GM21576 (cell line): ENCODE results near the gene SYCP2.

ENCODE experiments used
- ATAC-seq: cut with Tn5 transposase; IDR thresholded peaks from one replicate; pipeline ENCODE4 v1.9.1; 2021; ENCODE audit warnings: mild to moderate bottlenecking, moderate library complexity; ENCODE audit not compliant: unreplicated experiment

The SYCP2 gene

DNA sequence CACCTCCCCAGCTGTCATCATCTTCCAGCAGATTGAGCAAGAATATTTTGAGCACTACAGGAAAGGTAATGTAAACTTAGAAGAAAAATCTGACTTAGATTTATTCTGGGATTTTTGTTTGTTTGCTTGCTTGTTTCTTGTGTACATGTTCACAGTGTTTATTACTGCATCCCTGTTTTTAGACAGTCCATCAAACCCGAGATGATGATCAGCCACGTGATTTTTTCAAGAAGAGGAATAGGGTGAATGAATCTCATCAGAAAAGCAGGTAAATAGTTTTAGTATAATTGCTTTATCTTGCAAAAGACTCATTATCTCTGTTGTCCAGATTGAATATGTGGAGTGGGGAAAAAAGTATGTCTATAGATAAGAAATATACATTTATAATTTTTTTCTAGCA lies 8.8 kb upstream of the SYCP2 start:
- no peak for ATAC-seq

DNA sequence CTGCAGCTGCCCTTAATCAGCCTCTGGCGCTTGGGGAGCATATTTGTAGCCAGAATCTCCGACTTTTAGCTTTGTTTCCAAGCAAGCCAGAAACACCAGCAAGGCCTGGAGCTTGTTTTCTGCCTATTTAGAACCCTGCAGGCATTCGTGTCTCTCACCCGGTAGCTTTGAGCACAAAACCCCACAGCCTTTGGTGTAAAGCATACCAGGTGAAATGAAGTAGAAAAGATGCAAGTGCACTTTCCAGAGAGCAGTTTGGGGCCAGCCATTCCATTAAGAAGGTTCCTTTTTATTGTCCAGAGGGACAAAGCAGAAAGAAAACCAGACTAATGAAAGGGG lies 7.5 kb upstream of the SYCP2 start:
- ATAC-seq: no peak

DNA sequence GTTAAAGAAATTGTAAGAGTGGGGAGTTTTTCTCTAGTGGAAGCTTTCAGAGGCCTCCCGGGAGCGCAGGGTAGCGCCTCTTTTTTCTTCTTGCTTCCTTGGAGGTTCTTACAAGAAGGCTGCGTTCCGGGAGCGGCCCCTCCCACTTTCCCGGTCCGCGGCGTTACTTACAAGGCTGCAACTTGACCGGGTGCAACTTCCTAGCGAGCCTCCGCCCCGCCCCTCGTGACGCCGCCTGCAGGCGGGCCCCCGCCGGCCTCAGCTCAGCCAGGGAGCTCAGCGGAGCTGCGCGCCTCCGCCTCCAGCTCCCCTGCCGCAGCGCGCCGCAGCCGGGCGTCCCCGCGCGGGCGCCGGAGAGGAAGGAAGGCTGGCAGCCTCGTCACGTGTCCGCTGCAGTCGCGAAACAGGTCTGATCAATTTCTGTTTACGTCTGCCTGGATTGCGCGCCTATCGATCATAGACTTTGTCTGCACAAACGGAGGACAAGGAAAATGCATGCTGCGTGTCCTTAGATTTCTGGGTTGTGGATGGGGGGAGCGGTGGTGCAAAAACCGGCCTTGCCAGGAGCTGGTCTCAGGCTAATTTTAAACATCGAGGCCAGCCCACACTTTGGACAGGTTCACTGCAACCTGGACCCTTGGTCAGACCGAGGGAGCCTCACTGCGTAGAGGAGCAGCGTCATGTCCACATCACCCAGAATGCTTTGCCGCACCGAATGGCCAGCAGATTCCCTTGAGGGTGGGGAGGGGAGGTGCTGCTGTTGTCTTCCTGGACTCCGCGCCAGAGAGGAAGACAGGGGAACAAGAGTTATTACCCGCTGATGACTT lies 6.9 kb upstream of the SYCP2 start, which contains the start of the genes FAM217B and PPP1R3D:
TSS of gene FAM217B (plus strand) at position 261 of the 827 bp plus-strand sequence. CDS start 3,555 bp downstream, outside the sequence.
TSS of gene PPP1R3D (minus strand) at position 177 of the 827 bp plus-strand sequence. CDS start 374 bp downstream, outside the sequence.
- ATAC-seq: peak; percentile 92

DNA sequence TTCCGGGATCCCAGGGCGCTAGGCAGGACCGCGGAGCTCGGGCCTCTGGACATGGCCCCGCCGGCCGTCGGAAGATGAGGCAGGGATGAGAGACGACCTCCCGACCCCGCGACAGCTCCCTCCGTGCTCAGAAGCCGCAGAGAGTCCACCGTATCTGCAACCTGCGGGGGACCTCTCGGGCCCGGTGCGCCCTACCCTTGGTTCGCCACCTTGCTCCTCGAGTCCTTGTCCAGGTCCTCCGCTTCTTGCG lies 6.4 kb upstream of the SYCP2 start:
- peak; percentile 27 for ATAC-seq

DNA sequence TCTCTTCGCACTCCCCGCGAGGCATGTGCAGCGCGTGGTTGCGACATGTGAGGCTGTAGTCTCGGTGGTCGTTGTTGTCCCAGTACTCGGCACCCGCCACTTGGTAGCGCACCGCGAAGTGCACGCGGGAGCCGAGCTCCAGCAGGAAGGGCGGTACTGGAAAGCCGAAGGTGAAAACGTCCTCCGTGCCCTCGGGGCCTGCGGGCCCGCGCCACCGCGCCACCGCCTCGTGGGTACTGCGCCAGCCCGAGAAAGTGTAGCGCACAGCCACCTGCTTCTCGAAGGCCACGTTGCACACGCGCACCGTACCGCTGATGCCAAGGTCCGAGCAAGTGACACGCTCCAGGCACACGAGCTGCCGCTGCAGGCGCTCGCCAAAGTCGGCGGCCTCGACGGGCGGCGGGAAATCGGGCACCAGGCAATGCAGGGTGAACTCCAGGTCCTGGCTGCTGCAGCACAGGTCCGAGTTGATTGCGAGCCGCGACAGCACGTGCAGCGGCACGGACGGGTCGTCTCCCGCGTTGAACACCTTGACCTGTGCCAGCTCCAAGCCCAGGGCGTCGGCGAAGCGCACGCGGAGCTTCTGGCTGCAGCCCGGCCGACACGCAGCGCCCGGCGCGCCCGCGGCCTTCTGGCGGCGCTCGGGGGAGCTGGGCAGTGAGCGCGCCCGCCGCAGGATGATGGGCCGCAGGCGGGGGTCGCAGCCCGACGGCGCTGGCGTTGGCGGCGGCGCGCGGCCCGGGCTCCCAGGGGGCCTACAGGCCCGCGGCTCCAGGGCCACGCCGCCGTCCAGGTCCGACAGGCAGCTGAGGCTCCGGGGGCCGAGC lies 5.8 kb upstream of the SYCP2 start:
- ATAC-seq: no peak

DNA sequence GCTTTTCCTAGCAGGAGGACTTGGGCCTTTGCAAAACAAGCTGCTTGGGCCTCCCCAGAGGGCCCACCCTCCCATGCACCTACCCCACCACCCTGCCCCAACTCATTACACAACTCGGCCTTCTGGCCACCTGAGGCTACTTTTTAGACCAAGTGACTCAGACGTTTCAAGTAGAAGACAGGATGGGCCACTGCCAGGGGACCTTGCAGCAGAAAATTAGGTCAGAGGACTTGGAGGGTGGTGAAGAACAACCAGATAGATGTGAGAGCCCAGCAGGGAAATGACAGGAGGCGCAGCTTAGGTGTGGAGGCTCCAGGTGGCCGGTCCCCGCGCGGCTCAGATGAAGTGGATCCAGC lies 5.2 kb upstream of the SYCP2 start:
- ATAC-seq: no peak

DNA sequence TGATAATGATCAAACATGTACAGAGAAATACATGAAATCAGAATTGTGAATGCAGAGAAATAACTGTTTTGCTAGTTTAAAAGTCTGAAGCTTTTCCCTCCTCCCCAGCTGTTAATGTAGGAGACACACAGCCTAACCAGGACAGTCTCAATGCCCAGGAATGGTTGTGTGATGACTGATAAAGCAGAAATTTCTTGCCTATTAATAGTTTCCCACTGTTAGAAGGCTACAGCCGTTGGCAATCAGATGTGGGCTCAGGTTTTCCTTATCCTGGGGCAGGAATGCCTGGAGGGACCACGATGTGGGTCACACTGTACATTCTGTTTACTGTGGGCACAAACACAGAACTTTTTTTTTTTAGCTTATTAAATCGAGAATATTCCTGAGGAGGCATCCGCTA lies 4.8 kb upstream of the SYCP2 start:
- ATAC-seq: no peak

DNA sequence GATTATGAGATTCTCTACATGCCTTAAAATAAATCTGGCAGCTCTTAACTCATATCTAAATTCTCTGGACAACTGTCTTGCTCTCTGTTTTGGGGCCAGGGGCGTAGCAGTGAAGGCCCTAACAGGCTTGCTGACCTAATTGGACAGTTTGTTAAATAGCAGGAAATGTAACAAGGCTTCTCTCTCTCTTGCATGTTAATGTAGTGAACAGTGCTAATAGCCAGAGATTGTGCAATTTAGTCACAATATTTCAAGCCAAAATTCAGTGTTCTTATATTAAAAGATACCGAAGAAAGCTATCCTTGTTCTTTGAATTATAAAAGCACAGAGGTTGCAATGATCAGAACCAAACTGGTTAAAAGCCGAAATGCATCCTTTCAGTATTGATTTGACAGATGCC lies 3.7 kb upstream of the SYCP2 start:
- ATAC-seq: no peak

DNA sequence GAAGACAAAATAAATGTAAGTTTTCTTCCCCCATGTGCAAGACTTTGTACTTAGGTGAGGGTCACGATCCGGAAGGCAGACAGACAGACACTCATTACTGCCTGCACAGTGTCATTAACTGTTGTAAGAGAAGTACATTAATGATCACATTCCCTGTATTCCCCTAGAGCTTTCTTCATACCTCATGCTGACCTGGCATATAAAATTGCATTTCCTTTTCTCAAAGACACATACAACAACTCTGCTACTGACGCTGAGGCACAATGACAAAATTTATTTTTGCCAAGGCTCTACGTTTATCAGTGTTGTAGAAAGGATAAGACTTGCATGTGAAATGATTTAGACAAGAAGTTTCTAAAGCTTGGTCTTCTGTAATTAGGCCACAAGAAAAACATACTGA lies 3.0 kb upstream of the SYCP2 start:
- ATAC-seq: no peak

DNA sequence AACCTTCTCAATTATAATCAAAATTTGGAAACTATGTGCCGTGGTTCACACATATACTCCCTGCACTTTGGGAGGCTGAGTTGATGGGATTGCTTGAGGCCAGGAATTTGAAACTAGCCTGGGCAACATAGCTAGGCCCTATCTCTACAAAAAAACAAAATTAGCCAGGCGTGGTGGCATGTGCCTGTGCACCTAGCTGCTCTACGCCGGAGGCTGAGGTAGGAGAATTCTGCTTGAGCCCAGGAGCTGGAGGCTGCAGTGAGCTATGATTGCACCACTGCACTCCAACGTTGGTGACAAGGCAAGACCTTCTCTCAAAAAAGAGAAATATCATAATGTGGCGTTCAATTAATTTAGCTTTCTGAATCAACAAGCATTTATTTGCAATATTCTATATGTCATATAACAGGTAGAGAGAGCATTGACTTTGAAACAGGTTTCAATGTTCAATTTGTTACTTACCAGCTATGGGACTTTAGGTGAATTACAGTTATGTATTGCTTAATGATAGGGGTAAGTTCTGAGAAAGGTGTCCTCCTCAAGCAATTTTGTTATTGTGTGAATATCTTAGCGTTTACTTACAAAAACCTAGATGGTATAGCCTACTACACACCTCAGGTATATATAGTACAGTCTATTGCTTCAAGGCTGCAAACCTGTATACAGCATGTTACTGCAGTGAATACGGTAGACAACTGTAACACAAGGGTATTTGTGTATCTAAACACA lies 2.2 kb upstream of the SYCP2 start:
- no peak for ATAC-seq

DNA sequence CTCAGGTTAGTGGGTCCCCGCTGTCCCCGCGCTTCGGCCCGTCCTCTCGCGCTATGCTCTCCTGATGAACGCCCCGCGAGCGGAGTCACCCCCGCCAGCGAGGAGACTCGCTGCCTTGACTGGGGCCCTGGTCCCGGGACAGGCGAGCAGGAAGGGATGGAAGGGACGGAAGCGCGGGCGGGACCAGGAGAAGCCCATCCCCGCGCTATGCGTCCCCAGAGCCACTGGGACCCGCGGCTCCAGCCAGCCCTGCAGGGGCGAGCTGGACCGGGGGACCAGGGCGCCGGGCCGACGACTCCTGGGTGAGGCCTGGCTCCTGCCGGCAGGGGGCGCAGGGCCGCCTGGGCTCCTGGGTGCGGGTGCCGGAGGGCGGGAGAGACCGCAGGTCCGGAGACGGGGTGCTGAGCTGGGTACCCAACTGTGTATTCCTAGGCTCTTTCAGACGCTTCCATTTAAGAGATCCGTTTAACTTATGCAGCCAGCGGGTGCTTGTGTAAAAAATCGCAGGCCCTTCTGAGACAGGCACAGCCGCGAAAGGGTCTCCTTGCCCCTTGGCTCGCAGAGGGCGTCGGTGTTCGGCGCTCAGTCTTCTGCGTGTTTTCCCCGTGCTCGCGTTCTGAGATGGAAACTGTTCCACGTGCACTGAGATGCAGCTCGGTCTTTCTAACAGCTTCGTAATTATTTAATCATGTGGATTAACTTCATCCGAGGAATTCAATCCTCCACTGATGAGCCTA lies 580 bp upstream of the SYCP2 start:
- peak; percentile 74 for ATAC-seq

DNA sequence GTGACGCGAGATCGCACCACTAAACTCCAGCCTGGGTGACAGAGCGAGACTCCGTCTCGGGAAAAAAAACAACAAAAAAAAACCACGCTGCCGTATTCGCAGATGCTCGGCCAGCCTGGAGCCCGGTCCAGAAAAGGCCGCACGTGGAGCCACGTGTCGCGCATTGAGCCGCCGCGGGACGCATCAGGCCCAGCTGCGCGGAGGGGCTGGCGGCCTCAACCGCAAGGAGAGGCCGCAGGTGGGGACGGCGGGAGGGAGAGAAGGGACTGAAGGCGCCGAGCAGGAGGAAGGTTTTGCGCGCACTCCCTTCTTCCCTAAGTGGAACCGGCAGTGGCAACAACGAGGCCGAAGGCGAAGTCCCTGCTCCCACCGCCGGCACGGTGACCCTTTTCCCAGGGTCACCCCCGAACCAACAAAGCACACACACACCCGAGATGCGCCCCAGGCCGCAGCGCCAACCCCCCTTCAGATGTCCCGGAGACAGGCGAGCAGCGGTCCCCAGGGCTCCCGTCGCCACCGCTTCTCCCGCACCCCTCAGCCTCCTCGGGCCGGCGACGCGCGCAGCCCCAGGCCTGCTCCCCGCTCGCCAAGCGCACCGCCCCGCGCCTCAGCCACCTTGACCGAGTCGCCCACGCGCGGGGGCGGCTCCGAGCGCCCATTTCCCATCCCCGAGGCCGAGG lies 681 bp downstream of the SYCP2 start:
- ATAC-seq: no peak

DNA sequence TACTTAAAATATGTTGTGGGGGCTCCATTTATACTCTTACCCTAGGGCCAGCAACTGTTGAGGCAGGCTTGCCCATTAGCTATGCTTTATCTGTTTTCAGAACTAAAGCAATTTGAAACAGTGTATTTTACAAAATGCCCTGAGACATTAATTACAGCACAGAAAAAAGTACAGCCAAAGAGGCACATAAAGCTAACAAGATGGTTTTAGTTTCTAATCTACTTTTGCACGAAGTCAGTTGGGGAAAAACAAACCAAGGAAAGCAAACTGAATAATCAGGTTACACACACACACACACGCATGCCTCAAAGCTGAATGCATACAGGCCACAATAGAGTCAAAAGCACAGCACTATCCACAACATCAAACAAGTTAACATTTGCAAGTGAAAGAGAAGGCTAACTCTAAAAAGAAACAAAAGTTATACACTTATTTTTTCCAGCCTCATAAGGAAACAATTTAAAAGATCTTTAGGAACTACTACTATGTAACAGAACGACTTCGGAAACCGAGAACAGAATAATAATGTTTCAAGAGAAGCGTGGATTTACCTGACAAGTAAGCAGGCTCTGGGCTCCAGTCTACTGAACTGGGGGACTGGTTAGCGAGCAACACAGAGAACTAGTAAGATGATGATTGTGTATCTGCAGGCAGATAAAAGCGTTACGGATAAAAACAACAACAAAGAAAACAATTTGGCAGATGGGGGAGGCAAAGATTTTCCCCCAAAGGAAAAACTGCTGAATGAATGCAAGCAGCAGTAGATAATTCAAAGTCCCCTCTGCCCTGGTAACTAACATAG lies 1.7 kb downstream of the SYCP2 start:
- ATAC-seq: no peak

DNA sequence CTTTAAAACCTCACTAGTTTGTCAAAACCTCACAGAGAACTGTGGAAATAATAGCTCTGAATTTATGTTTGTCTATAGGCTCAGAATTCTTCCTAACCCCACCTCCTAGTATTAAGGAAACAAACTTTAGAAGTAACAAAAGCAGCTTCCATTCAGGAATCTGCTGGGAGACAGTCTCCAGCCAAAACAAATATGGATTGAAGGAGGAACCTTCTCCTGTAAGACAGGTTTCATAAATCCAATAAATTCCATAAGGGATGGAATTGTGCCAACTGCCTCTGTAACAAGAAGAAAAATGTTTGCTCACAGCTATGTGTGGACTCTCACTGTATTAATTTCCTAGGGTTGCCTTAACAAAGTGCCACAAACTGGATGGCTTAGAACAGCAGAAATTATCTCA lies 7.5 kb downstream of the SYCP2 start:
- ATAC-seq: no peak

DNA sequence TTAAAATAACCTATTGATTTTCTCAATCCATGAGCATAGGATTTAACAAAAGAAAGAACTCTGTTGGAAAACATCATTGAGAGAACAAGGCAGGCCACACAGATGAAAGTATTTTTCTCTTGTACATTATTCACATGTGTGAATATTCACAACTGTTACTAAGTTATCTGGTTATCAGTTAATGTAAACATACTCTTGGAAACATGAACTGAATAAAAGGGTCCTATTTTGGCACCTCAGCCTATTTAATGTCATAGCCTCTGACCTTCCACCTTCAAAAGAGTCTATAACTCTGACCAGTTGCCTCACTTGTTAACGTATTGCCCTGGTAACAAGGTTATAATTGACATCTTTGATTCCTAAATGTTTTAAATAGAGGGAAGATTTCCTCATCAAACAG lies 8.1 kb downstream of the SYCP2 start:
- ATAC-seq: no peak

DNA sequence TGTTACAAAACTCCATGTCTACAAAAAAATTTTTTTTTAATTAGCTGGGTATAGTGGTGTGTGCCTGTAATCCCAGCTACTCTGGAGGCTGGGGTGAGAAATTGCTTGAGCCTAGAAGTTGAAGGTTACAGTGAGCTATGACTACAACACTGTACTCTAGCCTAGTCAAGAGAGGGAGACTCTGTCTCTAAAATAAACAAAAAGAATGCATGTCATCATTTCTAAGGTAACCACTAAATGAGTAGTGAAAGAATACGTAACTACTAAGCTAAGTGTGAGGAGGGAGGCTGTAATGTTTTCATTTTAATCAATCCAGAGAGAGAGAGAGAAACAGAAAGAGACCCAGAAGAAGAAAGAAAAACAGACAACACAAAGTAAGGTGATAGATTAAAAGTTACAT lies 9.9 kb downstream of the SYCP2 start:
- ATAC-seq: no peak

DNA sequence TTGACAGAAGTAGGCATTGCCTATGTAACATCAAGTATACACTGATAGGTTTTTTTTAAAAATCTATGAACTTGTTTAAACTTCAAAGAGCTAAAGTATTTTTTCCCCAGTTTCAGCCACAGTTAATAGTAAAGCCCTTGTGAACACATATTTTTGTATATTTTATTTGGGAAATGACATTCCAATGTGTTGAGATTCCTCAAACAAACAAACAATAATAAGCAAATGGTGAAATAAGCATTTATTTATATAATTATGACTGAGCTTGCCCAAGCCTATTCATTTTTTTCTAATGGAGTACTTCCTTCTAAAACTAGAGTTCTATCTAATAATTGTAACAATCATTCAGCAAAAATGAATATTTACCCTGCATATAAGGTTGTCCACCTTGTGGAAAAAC lies 12.5 kb downstream of the SYCP2 start:
- no peak for ATAC-seq

DNA sequence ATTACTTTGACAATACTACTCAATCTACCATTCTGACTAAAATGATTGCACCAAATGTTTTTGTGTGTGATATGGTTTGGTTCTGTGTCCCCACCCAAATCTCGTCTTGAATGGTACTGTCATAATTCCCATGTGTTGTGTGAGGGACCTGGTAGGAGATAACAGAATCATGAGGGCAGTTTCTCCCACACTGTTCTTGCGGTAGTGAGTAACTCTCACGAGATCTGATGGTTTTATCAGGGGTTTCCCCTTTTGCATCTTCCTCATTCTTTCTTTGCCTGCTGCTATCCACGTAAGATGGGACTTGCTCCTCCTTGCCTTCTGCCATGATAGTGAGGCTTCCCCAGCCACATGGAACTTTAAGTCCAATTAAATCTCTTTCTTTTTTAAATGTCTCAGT lies 20.8 kb downstream of the SYCP2 start:
- no peak for ATAC-seq

DNA sequence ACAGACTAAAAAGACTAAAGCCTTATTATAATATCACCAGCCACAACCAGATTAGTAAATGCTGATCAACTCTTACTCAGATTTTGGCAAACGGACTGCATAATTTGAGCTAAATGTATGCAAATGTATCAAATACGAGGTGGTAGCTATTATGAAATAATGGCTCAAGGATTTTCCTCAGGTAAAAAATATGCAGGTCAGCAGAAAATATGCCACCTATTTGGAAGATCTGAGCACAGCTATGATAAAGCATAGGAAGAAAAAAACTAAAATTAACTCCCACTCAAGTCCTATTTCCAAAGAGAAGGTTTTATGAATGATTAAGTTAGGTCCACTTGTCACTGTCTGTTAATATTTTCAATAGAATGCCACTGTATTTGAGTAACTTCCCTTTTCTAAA lies 22.4 kb downstream of the SYCP2 start:
- no peak for ATAC-seq

DNA sequence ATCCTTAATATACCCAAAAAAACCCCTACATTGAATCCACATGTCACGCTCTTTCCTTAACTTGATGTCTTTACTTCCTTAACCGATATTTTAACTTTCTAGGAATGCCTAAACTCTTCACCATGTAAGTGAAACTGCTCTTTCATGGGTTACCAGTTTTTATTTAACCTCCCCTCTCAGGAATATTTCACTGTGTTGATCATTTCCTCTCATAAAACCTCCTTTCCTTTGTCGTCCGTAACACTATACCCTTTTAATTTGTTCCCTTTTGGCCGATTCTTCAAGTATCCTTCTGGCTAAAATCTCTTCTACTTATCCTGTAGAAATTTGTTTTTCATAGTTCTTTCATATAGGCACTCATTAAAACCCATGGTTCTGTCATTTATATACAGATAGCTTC lies 24.6 kb downstream of the SYCP2 start:
- no peak for ATAC-seq
